ELF-1 (cell line): ENCODE measurements around the gene MPRIP.
"Not testable (repeated sequence)": the region's sequence is repeated elsewhere in the genome, so short reads cannot be mapped to it uniquely, and the experiment has no call there.

Experiments used
- DNase-seq: peaks from one replicate; pipeline ENCODE4 v3.0.0-alpha.2; 2016; ENCODE audit warnings: low read depth, low spot score

Gene MPRIP

DNA sequence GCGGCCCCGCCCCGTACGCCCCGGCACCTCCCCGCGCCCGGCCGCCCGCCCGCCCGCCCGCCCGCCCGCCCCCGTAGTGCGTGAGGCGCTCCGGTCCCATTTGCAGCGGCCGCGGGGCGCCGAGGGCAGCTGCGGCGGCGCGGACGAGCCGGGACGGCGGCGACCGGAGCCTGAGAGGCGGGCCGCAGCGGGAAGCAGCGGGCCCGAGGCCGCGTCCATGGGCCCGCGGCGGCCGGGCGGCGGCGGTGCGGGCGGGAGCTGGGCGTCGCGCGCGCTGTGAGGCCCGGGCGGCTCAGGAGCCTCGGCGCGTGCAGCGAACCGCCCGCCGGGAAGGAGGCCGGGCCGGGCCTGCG lies at the start of gene MPRIP:
Gene MPRIP, plus strand, starts transcription at position 74 of the 353 bp plus-strand sequence. CDS start 392 bp downstream, outside the sequence.
- DNase-seq: no peak

DNA sequence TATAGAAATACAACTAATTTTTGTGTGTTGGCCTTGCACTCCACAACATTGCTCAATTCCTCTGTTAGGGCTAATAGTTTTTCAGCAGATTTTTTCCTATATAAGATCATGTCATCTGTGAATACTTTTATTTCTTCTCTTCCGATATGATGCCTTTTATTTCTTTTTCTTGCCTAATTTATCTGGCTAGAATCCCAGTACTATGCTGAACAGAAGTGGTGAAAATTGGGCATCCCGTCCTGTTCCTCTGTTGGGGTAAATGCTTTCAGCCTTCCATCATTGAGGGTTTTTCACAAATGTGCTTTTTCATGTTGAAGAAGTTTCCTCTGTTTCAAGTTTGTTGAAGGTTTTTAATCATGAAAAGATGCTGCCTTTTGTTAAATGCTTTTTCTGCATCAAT lies 47.6 kb upstream of the MPRIP start:
- no peak for DNase-seq

GRCh38 chr17:16995930-16996329 lies 46.3 kb upstream of the MPRIP start:
- no peak for DNase-seq

- not testable (repeated sequence) for DNase-seq
Observed at GRCh38 chr17:16996726-16997125, 45.5 kb upstream of the MPRIP start.

DNA sequence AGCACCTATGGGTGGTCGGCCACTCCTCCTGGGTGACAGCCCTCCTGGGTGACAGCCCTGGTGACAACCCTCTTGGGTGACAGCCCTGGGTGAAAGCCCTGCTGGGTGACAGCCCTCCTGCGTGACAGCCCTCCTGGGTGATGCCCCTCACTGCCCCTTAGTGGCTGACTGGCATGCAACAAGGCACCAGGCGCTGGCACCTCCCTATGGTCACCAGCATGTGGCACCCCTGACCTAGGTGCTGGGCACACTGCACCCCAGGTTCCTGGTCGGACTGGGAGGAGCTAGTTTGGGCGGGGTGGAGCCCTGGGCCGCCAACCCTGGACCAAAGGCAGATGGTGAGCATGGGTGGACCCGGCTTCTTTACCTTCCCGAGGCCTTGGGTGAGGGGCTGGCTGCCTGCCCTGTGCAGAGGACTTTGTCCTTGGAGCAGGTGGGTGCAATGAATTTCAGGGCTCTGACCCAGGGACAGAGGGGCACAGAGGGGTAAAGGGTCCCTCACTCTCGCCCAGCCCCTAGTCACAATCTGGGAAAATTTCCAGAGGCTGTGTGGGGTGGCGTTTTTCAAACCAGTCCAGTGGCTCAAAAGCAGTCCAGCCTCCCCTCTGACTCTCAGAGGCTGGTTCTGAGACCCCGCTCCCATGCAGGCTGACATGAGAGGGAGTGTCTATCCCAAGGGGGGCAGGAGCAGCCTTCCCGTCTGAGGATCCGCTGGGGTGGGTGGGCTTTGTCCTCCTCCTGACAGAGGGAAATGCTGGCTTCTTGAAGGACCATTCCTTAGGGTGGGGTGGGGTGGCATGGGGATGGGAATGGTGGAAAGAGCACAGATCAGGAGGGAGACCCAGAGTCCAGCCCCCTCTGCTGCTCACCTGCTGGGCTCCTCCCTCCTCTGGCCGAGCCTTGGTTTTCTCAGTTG lies 44.5 kb upstream of the MPRIP start:
- DNase-seq: peak; percentile 62

DNA sequence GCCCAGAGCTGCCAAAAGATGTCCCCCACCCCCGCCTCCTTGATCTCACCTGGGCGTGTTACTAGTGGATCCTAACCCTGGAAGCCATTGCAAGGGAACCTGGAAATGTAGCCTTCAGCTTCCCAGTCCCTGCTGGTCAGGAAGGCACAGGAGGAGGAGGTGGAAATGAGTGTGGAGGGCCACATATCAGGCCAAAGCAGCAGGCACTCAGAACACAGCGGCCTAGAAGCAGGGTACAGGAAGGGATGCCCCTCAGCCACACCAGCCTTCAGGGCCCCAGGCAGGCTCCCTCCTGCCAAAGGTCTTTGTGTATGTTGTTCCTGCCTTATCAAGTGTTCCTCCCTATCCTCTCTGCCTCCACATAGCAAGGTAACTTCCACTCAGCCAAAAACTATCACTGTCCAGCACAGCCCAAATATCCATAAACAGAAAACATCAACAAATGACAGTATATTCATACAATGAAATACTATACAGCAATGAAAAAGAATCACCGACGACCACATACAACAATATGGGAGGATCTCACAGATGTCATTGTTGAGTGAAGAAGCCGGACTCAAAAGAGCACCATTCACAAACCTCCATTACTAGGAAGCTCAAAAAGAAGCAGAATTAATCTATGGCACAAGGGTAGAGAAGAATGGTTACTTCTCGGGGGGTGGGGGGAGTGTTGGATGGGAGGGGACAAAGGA lies 42.2 kb upstream of the MPRIP start:
- DNase-seq: no peak

DNA sequence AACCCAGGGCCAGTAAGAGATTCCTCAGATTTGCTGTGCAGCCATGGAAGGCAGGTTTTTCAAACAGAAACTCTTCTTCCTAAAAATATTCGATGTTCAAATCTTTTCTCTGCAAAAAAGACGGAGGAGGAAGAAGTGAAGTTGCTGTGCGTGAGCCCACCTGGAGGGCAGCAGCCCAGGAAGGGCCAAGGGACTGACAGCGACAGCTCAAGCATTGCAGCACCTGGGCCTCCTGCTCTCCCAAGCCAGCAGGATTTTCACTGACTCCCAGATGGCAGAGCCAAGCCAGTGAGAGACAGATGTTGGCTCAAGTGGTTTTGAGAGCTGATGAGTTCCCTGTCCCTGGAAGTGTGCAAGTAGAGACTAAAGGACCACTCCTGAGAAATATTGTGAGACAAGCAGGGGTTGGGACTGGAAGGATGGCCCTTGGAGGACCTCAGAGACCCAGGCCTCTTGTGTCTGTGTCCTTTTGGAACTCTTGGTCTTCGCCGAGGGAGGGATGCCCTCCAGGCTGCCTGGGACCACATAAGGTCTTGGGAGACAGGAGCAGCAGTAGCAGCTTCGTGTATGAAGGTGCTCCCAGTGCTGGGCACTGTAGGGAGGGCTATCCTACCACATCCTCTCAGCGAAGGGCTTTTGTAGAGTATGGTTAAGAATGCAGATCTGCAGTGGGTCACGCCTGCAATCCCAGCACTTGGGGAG lies 41.0 kb upstream of the MPRIP start:
- DNase-seq: no peak

- DNase-seq: peak; percentile 85
Observed at GRCh38 chr17:17001874-17002520, 40.3 kb upstream of the MPRIP start.

- DNase-seq: not testable (repeated sequence)
Observed at GRCh38 chr17:17002731-17003715, 39.2 kb upstream of the MPRIP start.

DNA sequence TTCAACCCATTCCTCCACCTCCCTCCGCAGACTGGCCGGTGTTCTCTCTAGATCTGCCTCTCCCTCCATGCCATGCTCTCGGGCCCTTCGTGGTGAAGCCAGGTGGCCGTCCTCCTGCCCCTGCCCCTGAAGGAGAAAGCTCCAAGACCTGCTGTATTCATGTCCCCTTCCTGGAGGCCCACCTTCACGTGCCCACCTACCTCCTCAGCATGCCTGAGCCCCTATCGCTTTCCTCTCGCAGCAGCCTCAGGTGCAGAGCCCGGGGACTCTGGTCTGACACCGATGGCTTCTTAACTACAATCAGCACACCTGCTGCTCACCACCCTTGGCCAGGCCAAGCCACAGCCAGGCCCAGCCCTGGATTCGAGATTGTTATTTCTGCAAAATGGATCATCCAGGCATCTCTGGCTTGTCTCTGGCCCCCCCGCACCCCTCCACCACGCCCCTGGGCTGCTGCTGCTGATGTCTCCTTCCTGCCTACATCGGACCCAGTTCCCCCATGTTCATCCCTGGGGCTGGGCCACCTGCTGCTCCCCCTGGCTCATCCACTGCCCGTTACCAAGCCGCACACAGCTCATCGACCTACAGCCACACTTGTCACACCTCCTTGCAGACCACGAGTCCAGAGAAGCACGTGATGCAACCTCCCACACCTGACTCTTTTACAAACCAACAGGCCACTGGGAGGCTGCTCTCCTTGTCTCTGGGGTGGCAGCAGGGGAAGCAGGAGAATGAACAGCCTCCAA lies 37.8 kb upstream of the MPRIP start:
- DNase-seq: no peak

- not testable (repeated sequence) for DNase-seq
Observed at GRCh38 chr17:17004997-17005614, 37.2 kb upstream of the MPRIP start.

DNA sequence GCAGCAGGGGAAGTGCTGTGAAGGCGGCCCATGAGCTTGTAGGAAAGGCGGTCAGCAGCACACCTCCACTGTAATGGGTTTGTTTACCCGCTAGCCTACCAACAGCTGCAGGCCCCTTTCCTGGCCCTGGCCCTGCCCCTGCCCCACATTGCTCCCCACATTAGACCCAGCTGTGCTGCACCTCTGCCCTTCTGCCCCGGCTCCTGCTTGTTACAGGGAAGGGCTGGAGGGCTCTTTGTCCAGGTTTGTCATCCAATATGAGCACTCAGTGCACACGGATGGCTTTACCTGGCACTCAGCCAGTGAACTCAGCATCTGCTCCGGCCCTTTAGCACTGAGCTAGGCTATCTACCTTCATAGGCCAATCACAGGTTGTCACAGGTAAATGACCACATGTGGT lies 34.4 kb upstream of the MPRIP start:
- not testable (repeated sequence) for DNase-seq

- DNase-seq: not testable (repeated sequence)
Observed at GRCh38 chr17:17008621-17009397, 33.4 kb upstream of the MPRIP start.

DNA sequence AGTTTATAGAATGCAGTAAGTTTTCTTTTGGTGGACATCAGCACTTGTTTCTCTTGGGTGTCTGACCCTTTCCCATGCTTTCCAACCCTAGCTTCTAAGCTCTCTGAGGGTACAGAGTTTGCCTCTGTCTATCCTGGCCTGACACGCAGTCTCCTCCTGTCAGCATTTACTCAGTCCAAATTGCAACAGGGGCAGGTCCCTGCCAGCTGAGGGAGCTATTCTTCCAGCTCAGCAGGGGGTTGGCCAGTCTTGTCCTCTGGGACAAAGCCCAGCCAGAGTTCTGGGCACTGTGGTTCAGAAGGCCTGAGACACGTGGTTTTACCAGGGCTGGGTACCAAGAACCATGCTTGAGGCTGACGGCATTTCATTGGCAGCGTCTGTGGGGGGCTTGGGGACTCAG lies 32.3 kb upstream of the MPRIP start:
- DNase-seq: not testable (repeated sequence)

DNA sequence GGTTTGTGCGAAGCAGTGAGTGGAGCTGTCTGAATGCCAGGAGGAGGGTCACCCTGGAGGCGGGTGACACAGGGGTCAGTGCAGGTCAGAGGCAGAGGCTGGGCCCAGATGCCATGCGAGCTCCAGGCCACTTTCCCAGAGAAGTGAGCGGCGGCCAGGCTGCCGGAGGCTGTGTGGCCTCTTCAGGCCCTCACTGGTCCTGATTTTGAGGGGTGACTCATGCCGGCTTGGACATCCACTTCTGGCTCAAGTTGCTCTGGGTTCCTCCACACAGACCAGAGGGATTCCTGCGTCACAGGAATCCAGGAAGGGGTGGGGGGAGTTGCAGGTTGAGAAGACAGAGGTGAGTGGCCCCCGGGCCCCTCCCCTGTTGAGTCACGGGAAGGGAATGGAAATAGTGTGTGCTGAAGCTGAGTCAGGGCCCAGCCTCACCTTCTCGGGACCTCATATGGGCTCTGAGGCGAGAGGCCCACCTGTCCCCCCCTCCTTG lies 31.7 kb upstream of the MPRIP start:
- not testable (repeated sequence) for DNase-seq

DNA sequence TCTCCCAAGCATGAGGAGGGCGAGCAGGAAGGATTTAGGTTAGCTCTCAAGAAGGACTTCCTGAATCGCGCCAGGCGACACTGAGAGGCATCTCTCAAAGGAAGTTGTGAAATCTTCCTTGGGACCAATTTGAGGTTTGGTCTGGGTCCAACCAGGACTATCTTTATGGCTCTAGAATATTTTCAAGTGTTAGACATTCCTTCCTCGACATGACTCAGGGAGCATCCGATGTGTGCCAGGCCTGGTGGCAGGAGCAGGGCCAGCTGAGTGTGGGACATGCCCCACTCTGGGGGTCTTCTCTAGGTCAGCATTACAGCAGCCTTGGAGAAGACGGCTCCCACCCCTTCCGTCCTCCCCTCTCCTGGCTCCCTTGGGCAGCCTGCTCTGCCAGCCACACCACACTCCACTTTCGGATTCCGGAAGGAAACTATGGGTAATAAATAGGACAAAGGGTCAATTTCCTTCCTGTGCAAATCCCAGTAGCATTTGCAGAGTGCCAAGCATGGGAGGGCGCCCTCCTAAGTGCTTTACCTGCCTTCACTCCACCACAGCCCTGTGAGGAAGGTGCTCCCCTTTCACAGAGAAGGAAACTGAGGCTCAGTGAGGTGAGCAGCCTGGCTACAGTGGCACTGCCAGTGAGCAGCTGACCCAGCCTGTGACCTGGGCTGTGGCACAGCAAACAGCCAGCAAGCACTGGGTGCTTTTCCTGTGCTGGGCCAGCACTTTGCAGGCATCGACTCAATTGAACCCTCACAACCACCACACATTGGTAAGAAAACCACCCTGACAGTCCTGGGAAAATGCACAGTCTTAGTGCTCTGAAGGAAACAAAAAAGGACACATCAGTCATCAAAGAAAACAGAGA lies 31.0 kb upstream of the MPRIP start:
- not testable (repeated sequence) for DNase-seq
